SKM-1 treated with dmso at 0.1 percent for 144 hours (cell line): Measurements from ENCODE around the gene CD38.
"Not testable (repeated sequence)": the region's sequence is repeated elsewhere in the genome, so short reads cannot be mapped to it uniquely, and the experiment has no call there.

Experiments
- DNase-seq: peaks from one replicate; lab custom pipeline; 2025; ENCODE audit not compliant: unreplicated experiment; lab: John Stamatoyannopoulos, UW

Gene CD38

GRCh38 chr4:15861198-15861597 is 83.1 kb downstream of the CD38 start:
- not testable (repeated sequence) for DNase-seq

- no peak for DNase-seq
These were observed 86.8 kb downstream of the CD38 start for GRCh38 chr4:15864651-15865566.

- peak; percentile 6 for DNase-seq
These were observed 90.0 kb downstream of the CD38 start for GRCh38 chr4:15868111-15868510.

GRCh38 chr4:15868826-15869413 is 90.8 kb downstream of the CD38 start:
- no peak for DNase-seq

GRCh38 chr4:15870079-15870478 is 92.0 kb downstream of the CD38 start:
- no peak for DNase-seq

GRCh38 chr4:15870921-15871664 is 93.0 kb downstream of the CD38 start:
- no peak for DNase-seq

- no peak for DNase-seq
These were observed 95.0 kb downstream of the CD38 start for GRCh38 chr4:15873117-15873516.

GRCh38 chr4:15874671-15875070 is 96.5 kb downstream of the CD38 start:
- no peak for DNase-seq

- no peak for DNase-seq
These were observed 97.7 kb downstream of the CD38 start for GRCh38 chr4:15875663-15876460.

GRCh38 chr4:15878011-15878410 is 99.9 kb downstream of the CD38 start:
- DNase-seq = no peak

GRCh38 chr4:15881820-15882219 is 103.7 kb downstream of the CD38 start:
- no peak for DNase-seq

- DNase-seq = peak; percentile 74
These were observed 104.6 kb downstream of the CD38 start for GRCh38 chr4:15882675-15883086.

GRCh38 chr4:15883610-15884243 is 105.6 kb downstream of the CD38 start:
- DNase-seq = no peak

- no peak for DNase-seq
These were observed 106.5 kb downstream of the CD38 start for GRCh38 chr4:15884666-15885065.

GRCh38 chr4:15885422-15885821 is 107.3 kb downstream of the CD38 start:
- no peak for DNase-seq

- no peak for DNase-seq
These were observed 110.4 kb downstream of the CD38 start for GRCh38 chr4:15888515-15888914.

- no peak for DNase-seq
These were observed 112.2 kb downstream of the CD38 start for GRCh38 chr4:15890246-15890829.

- DNase-seq = no peak
These were observed 113.2 kb downstream of the CD38 start for GRCh38 chr4:15891312-15891711.

GRCh38 chr4:15893962-15894361 is 115.8 kb downstream of the CD38 start:
- DNase-seq = no peak

- no peak for DNase-seq
These were observed 116.3 kb downstream of the CD38 start for GRCh38 chr4:15894393-15894792.
